CMK (cell line): Measurements from ENCODE around the gene CASS4.
A peak's percentile ranks its signal among the peaks of the same experiment; 100 is the strongest.
"Not testable (repeated sequence)": the region's sequence is repeated elsewhere in the genome, so short reads cannot be mapped to it uniquely, and the experiment has no call there.

ENCODE experiments used
- DNase-seq: peaks from one replicate; pipeline ENCODE4 v3.0.0-alpha.2; 2010; ENCODE audit warnings: low read depth

The CASS4 gene

GRCh38 chr20:56392132-56392880 is 19.8 kb upstream of the CASS4 start, which contains the start of the genes AURKA and CSTF1:
TSS of gene AURKA (minus strand) at chr20:56392215. CDS start at chr20:56388197, 4,018 bp downstream.
TSS of gene CSTF1 (plus strand) at chr20:56392645. CDS start at chr20:56395553, 2,908 bp downstream.
- DNase-seq = peak; percentile 97

- DNase-seq = no peak
Observed at GRCh38 chr20:56392881-56393482, 19.1 kb upstream of the CASS4 start.

- DNase-seq = no peak
Observed at GRCh38 chr20:56393653-56394052, 18.4 kb upstream of the CASS4 start.

- DNase-seq = no peak
Observed at GRCh38 chr20:56395166-56395565, 16.9 kb upstream of the CASS4 start.

- DNase-seq = no peak
Observed at GRCh38 chr20:56400001-56400640, 11.9 kb upstream of the CASS4 start.

- no peak for DNase-seq
Observed at GRCh38 chr20:56403465-56403864, 8.6 kb upstream of the CASS4 start.

GRCh38 chr20:56405356-56405755 is 6.7 kb upstream of the CASS4 start:
- not testable (repeated sequence) for DNase-seq

GRCh38 chr20:56406910-56407309 is 5.2 kb upstream of the CASS4 start:
- no peak for DNase-seq

- no peak for DNase-seq
Observed at GRCh38 chr20:56409521-56409920, 2.5 kb upstream of the CASS4 start.

GRCh38 chr20:56409956-56410355 is 2.1 kb upstream of the CASS4 start:
- DNase-seq = no peak

GRCh38 chr20:56411287-56411686 is 773 bp upstream of the CASS4 start:
- not testable (repeated sequence) for DNase-seq

GRCh38 chr20:56412473-56412790 is 372 bp downstream of the CASS4 start:
- DNase-seq = no peak

GRCh38 chr20:56412949-56413348 is 889 bp downstream of the CASS4 start:
- DNase-seq = no peak

GRCh38 chr20:56414842-56415765 is 3.0 kb downstream of the CASS4 start:
- no peak for DNase-seq

GRCh38 chr20:56417402-56417801 is 5.3 kb downstream of the CASS4 start:
- no peak for DNase-seq

GRCh38 chr20:56417911-56418310 is 5.9 kb downstream of the CASS4 start:
- DNase-seq = no peak

- DNase-seq = no peak
Observed at GRCh38 chr20:56418385-56418861, 6.4 kb downstream of the CASS4 start.

GRCh38 chr20:56420028-56420427 is 8.0 kb downstream of the CASS4 start:
- DNase-seq = no peak

- no peak for DNase-seq
Observed at GRCh38 chr20:56420940-56421688, 9.1 kb downstream of the CASS4 start.

GRCh38 chr20:56422076-56422823 is 10.2 kb downstream of the CASS4 start:
- DNase-seq = no peak

GRCh38 chr20:56422824-56423189 is 10.7 kb downstream of the CASS4 start:
- DNase-seq = no peak
